MCF 10A (cell line): Measurements from ENCODE around the gene TMX1. TPM values are rescaled to one million over a fixed set of nuclear protein-coding genes. Genes with fewer than 3 reads are reported as not detected.
A peak's percentile ranks its signal among the peaks of the same experiment; 100 is the strongest.

ENCODE experiments used
- BruUV-seq: library from RNA; stranded (reverse); fragments of 400-500 nt; replicated peaks from 2 replicates; lab custom pipeline; 2021; lab: Mats Ljungman, UMichigan
- CTCF ChIA-PET: fragments of 300-600 bp; sonication (Branson Sonifier 250); formaldehyde crosslinking; extraction: SDS; loops from one replicate; lab custom pipeline; 2021; ENCODE audit warnings: antibody characterized with exemption, inconsistent platforms; lab: Yijun Ruan, JAX
- POLR2A ChIA-PET: fragments of 300-600, 350-650 bp; sonication (Branson Sonifier 250); formaldehyde crosslinking; extraction: SDS; loops from one replicate; lab custom pipeline; 2020; ENCODE audit warnings: antibody characterized with exemption, inconsistent platforms; lab: Yijun Ruan, JAX
- DNase-seq: peaks from one replicate; pipeline ENCODE4 v3.0.0-alpha.2; 2018; ENCODE audit not compliant: unreplicated experiment
- H3K27ac Mint-ChIP-seq: one replicate; pipeline ENCODE4 v1.8.0; 2022; ENCODE audit warnings: mild to moderate bottlenecking, low read depth, mixed read lengths; ENCODE audit not compliant: unreplicated experiment
- H3K27me3 Mint-ChIP-seq: one replicate; pipeline ENCODE4 v1.8.0; 2022; ENCODE audit warnings: mixed read lengths; ENCODE audit not compliant: insufficient read depth, unreplicated experiment
- H3K36me3 Mint-ChIP-seq: one replicate; pipeline ENCODE4 v1.8.0; 2022; ENCODE audit warnings: mild to moderate bottlenecking, moderate library complexity, mixed read lengths; ENCODE audit not compliant: insufficient read depth, unreplicated experiment
- H3K4me1 Mint-ChIP-seq: one replicate; pipeline ENCODE4 v1.8.0; 2022; ENCODE audit warnings: mixed read lengths; ENCODE audit not compliant: insufficient read depth, unreplicated experiment
- H3K4me3 Mint-ChIP-seq: one replicate; pipeline ENCODE4 v1.8.0; 2022; ENCODE audit warnings: mild to moderate bottlenecking, moderate library complexity, mixed read lengths; ENCODE audit not compliant: unreplicated experiment
- H3K9me3 Mint-ChIP-seq: one replicate; pipeline ENCODE4 v1.8.0; 2022; ENCODE audit warnings: mixed read lengths; ENCODE audit not compliant: unreplicated experiment
- CTCF ChIP-seq: fragments of 200-600 bp; IDR thresholded peaks from one replicate; pipeline ENCODE4 v1.8.0; 2022; ENCODE audit warnings: antibody characterized with exemption, mild to moderate bottlenecking; ENCODE audit not compliant: unreplicated experiment
- intact Hi-C: fragments of 100-400 bp; cut with micrococcal nuclease; formaldehyde crosslinking; loops from 2 replicates; pipeline ENCODE4 v1.14.1; 2022
- total RNA-seq: library from RNA; stranded (reverse); gene quantifications from 2 replicates; pipeline ENCODE4 v1.2.3, GENCODE V29; 2022

TMX1 gene
- total RNA-seq, 1 experiment from 2014 or later, result 35.0 TPM

GRCh38 chr14:51283402-51284085 is 43.5 kb downstream of the TMX1 start:
- DNase-seq, result peak; percentile 84
- no TSS peak for BruUV-seq
- Mint-ChIP-seq H3K36me3 (no peaks in the 10 kb centered on the region), H3K27me3 (no peaks in the 10 kb centered on the region), H3K4me3 (no peak overlapping the region), H3K9me3 (no peaks in the 10 kb centered on the region), H3K27ac (no peak overlapping the region), H3K4me1 (peaks cover 12% of the 10 kb centered on the region)
- peak; percentile 80 for TF ChIP-seq CTCF
- intact Hi-C loops, result loop anchor here (1.0 to 5.0 kb wide), 8 partner anchors 113 to 696 kb away; no protein-coding TSS in a partner anchor
- CTCF ChIA-PET, result interaction anchor here (0.6 to 12.1 kb wide), 46 partner anchors 9 to 727 kb away, joined by 3 to 283 read pairs (median 4); partner anchors contain the start of gene FRMD6
- POLR2A ChIA-PET, result interaction anchor here (0.7 to 2.2 kb wide), 16 partner anchors 44 to 707 kb away, joined by 3 to 18 read pairs (median 4); partner anchors contain the start of gene FRMD6

GRCh38 chr14:51284241-51284640 is 44.2 kb downstream of the TMX1 start:
- no peak for DNase-seq
- BruUV-seq, result no TSS peak
- H3K36me3 Mint-ChIP-seq, result no peaks in the 10 kb centered on the region
- peaks cover 12% of the 10 kb centered on the region for H3K4me1 Mint-ChIP-seq
- H3K27me3 Mint-ChIP-seq, result no peaks in the 10 kb centered on the region
- ChIA-PET CTCF (interaction anchor here (0.5 to 12.1 kb wide), 30 partner anchors 9 to 726 kb away, joined by 3 to 283 read pairs (median 4); partner anchors contain the start of gene FRMD6), POLR2A (interaction anchor here (1.0 to 2.2 kb wide), 6 partner anchors 53 to 368 kb away, joined by 3 to 15 read pairs (median 5); partner anchors contain the start of gene FRMD6)
- no peak overlapping the region for H3K4me3 Mint-ChIP-seq
- intact Hi-C loops, result loop anchor here (5.0 kb wide), 2 partner anchors 208 to 263 kb away; no protein-coding TSS in a partner anchor
- no peak for TF ChIP-seq CTCF
- no peak overlapping the region for H3K27ac Mint-ChIP-seq
- H3K9me3 Mint-ChIP-seq, result no peaks in the 10 kb centered on the region

DNA sequence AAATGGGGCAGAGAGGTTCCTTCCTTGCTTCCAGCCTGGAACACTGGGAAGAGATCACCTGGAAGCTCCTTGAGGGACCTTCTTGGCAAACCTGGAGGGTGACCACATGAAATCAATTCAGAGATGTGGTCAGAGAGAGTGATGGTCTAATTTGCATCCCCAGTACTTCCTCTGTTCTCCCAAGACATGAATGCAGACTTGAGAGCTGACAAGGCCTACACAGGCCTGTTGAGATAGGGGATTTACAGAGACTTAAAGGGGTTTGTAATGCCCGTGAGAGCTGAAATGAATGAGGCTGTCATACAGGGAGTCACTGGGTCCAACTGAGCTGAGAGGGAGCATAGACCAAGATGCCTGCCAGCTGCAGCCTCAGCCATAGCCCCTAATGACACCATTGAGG is 45.1 kb downstream of the TMX1 start:
- no peak overlapping the region for H3K27ac Mint-ChIP-seq
- H3K36me3 Mint-ChIP-seq, result no peaks in the 10 kb centered on the region
- H3K27me3 Mint-ChIP-seq, result no peaks in the 10 kb centered on the region
- ChIA-PET CTCF (interaction anchor here (0.6 to 12.1 kb wide), 6 partner anchors 96 to 695 kb away, joined by 3 to 283 read pairs (median 4); no protein-coding TSS in a partner anchor), POLR2A (interaction anchor here (0.7 to 1.1 kb wide), 2 partner anchors 99 to 367 kb away, joined by 3 read pairs; no protein-coding TSS in a partner anchor)
- DNase-seq, result no peak
- no peaks in the 10 kb centered on the region for H3K9me3 Mint-ChIP-seq
- H3K4me1 Mint-ChIP-seq, result peaks cover 12% of the 10 kb centered on the region
- intact Hi-C loops, result no loop called here
- no peak overlapping the region for H3K4me3 Mint-ChIP-seq
- no peak for TF ChIP-seq CTCF
- BruUV-seq, result no TSS peak

- no peaks in the 10 kb centered on the region for H3K9me3 Mint-ChIP-seq
- CTCF ChIA-PET, result interaction anchor here (0.8 to 1.8 kb wide), 2 partner anchors 363 to 491 kb away, joined by 3 to 6 read pairs; no protein-coding TSS in a partner anchor
- H3K27me3 Mint-ChIP-seq, result no peaks in the 10 kb centered on the region
- intact Hi-C loops, result no loop called here
- H3K4me1 Mint-ChIP-seq, result peaks cover 5% of the 10 kb centered on the region
- BruUV-seq, result no TSS peak
- no peak for DNase-seq
- no peak overlapping the region for H3K4me3 Mint-ChIP-seq
- H3K36me3 Mint-ChIP-seq, result no peaks in the 10 kb centered on the region
- no peak overlapping the region for H3K27ac Mint-ChIP-seq
- POLR2A ChIA-PET, result interaction anchor here (0.6 to 0.7 kb wide), 2 partner anchors 8 to 78 kb away, joined by 3 read pairs; no protein-coding TSS in a partner anchor
- no peak for TF ChIP-seq CTCF
Observed at GRCh38 chr14:51289169-51289568, 49.1 kb downstream of the TMX1 start.
